Astrocyte of the cerebellum (primary cell): ENCODE data around the gene GNG3.

Source experiments
- DNase-seq: peaks from one replicate; pipeline ENCODE4 v3.0.0-alpha.2; 2011; ENCODE audit warnings: low read depth
- H3K4me3 ChIP-seq: 2 replicates; pipeline ENCODE4 v1.5.1; 2011; ENCODE audit warnings: mild to moderate bottlenecking, low read depth, low read length, moderate library complexity
- in situ Hi-C: cut with HindIII; loops from 2 replicates; pipeline ENCODE4 v1.10.0; 2017; ENCODE audit warnings: low sequenced_read_pairs
- TF ChIP-seq, protein P1 (sequence below): IDR thresholded peaks from 2 replicates; pipeline ENCODE4 v1.5.1; 2012; ENCODE audit warnings: low read length, low read depth, moderate library complexity, mild to moderate bottlenecking; ENCODE audit errors: missing control alignments

The GNG3 gene

GRCh38 chr11:62677714-62678113 is 29.8 kb upstream of the GNG3 start:
- DNase-seq: no peak
- TF ChIP-seq, protein P1, sequence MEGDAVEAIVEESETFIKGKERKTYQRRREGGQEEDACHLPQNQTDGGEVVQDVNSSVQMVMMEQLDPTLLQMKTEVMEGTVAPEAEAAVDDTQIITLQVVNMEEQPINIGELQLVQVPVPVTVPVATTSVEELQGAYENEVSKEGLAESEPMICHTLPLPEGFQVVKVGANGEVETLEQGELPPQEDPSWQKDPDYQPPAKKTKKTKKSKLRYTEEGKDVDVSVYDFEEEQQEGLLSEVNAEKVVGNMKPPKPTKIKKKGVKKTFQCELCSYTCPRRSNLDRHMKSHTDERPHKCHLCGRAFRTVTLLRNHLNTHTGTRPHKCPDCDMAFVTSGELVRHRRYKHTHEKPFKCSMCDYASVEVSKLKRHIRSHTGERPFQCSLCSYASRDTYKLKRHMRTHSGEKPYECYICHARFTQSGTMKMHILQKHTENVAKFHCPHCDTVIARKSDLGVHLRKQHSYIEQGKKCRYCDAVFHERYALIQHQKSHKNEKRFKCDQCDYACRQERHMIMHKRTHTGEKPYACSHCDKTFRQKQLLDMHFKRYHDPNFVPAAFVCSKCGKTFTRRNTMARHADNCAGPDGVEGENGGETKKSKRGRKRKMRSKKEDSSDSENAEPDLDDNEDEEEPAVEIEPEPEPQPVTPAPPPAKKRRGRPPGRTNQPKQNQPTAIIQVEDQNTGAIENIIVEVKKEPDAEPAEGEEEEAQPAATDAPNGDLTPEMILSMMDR: no peak
- in situ Hi-C loops: no loop called here
- H3K4me3 ChIP-seq: peak overlapping the region; percentile 80

DNA sequence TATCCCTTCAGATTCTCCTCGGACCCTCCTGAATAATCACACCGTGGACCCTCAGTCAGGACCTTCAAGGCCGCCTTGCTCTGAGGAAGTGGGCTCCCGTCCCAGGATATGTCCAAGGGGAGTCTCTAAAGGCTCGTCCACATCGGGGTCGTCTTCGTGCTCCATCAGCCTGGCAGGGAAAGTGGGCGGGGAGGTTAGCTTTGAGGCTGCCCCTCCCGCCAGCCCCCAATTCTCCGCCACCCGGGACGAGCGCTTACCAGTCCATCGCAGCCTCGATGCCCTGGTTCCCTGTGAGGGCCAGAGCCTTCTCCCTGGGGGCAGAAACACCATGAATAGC is 29.1 kb upstream of the GNG3 start:
- in situ Hi-C loops: no loop called here
- peak overlapping the region; percentile 80 for H3K4me3 ChIP-seq
- DNase-seq: no peak
- TF ChIP-seq, protein P1: no peak

- in situ Hi-C loops: no loop called here
- TF ChIP-seq, protein P1: no peak
- peak; percentile 67 for DNase-seq
- H3K4me3 ChIP-seq: peak within 1 kb of the TSS; percentile 80
Observed at GRCh38 chr11:62678770-62679696, 28.4 kb upstream of the GNG3 start, which contains the start of gene UBXN1. Gene UBXN1 (minus strand): TSS chr11:62679073. CDS start chr11:62678923, 150 bp downstream.

DNA sequence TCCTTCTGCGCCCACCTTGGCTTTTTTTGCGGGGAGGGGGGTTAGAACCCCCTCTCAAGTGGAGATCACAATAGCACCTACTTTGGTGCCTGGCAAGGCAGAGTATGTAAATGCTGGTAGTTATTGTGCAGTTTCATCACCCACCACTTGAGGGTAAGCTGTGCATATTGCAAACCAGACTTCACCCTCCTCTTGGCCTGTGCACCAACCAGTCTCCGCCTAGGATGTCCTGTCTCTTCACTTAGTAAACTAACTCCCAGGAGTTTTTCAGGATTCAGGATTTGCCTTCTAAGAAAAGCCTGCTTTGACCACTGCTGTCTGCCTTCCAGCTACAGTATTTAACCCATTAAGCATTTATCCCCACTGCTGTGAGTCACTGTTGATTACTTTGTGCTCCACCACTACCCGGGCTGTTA is 26.6 kb upstream of the GNG3 start:
- no peak overlapping the region for H3K4me3 ChIP-seq
- in situ Hi-C loops: no loop called here
- TF ChIP-seq, protein P1: peak; percentile 66
- peak; percentile 57 for DNase-seq

- H3K4me3 ChIP-seq: no peak overlapping the region
- TF ChIP-seq, protein P1: no peak
- in situ Hi-C loops: no loop called here
- no peak for DNase-seq
Observed at GRCh38 chr11:62682518-62682917, 25.0 kb upstream of the GNG3 start.

DNA sequence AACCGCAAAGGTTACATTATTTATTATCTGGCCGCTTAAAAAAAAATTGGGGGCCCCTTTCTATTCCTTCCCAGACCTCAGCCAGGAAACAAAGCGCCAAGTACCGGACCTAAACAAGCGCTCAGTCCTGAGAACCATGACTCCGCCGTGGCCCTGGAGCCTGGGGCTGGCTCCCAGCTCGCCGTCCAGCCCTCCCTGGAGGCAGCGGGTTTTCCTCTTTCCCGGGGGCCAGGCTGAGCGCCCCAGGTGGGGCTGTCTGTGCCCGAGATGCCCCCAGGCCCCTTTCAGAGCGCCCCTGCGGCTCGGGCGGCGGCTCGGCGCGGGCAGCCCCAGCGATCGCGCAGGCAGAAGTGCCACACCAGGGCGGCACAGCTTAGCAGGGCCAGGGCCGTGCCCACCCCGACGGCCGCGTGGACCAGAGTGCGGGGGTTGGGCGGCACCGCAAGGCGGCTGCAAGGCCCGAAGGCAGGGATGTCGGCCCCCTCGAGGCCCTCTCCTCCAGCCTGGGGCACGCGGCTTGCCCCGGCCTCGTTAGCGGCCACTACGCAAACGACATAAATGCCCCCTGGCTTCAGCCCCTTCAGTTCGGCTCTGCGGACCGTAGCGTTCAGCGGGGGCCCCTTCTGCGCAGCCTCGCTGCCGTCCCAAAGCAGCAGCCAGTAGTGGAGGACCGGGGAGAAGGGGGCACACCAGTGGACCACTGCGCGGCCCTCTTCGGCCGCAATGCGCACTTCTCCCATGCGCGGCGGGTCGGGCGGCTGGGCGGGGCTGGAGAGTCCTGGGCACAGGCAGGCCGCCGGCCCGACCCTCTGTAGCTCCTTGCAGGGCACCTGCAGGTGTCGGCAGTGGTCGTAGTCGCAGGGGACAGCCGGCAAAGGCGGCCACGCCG is 19.7 kb upstream of the GNG3 start:
- DNase-seq: no peak
- in situ Hi-C loops: no loop called here
- H3K4me3 ChIP-seq: no peak overlapping the region
- TF ChIP-seq, protein P1: no peak
